H1 (cell line): ENCODE measurements around the gene CCDC191. TPM values are rescaled to one million over a fixed set of nuclear protein-coding genes. Genes with fewer than 3 reads are reported as not detected.

Experiments used
- CTCF ChIA-PET: fragments of 300-600 bp; sonication (Branson Sonifier 250); formaldehyde crosslinking; loops from one replicate; lab custom pipeline; 2021; ENCODE audit not compliant: partially characterized antibody; lab: Charles Lee
- POLR2A ChIA-PET: fragments of 300-600 bp; sonication (Branson Sonifier 250); formaldehyde crosslinking; loops from one replicate; lab custom pipeline; 2021; ENCODE audit warnings: inconsistent platforms; ENCODE audit not compliant: partially characterized antibody; lab: Charles Lee
- DNase-seq, 2 experiments: peaks; one replicate each; pipeline versions ENCODE4 v3.0.0 to v3.0.0-alpha.2; 2010 to 2022; ENCODE audit warnings: low spot score in 2 of 2, low read depth in 1 of 2, mixed read lengths in 1 of 2
- FAIRE-seq: peaks from 2 replicates; lab custom pipeline; 2011; peaks lifted over from hg19 to GRCh38; lab: Jason Lieb, UNC
- H2AFZ ChIP-seq: 2 replicates; pipeline ENCODE4 v1.8.1; 2012; ENCODE audit warnings: low read length, inconsistent platforms
- H2AK5ac ChIP-seq: 2 replicates; pipeline ENCODE4 v1.6.1; 2013; ENCODE audit warnings: low read depth, low read length
- H2BK120ac ChIP-seq: replicated peaks from 2 replicates; pipeline ENCODE3; 2013; ENCODE audit warnings: low read depth, low read length, inconsistent platforms
- H2BK12ac ChIP-seq: 2 replicates; pipeline ENCODE4 v1.6.1; 2013; ENCODE audit warnings: low read depth, low read length
- H2BK15ac ChIP-seq: 2 replicates; pipeline ENCODE4 v1.6.1; 2013; ENCODE audit warnings: low read length
- H2BK20ac ChIP-seq: 2 replicates; pipeline ENCODE4 v1.6.1; 2013; ENCODE audit warnings: low read length
- H2BK5ac ChIP-seq: 2 replicates; pipeline ENCODE4 v1.6.1; 2013; ENCODE audit warnings: low read depth, low read length
- H3K14ac ChIP-seq: 2 replicates; pipeline ENCODE4 v1.6.1; 2013; ENCODE audit warnings: inconsistent platforms; ENCODE audit not compliant: insufficient read length
- H3K18ac ChIP-seq: 2 replicates; pipeline ENCODE4 v1.6.1; 2013; ENCODE audit warnings: low read length; ENCODE audit errors: extremely low read depth
- H3K23ac ChIP-seq: 2 replicates; pipeline ENCODE4 v1.6.1; 2013; ENCODE audit warnings: inconsistent platforms; ENCODE audit not compliant: insufficient read length
- H3K23me2 ChIP-seq: 2 replicates; pipeline ENCODE4 v1.6.1; 2013; ENCODE audit warnings: low read depth, low read length
- H3K27ac ChIP-seq: 2 replicates; pipeline ENCODE4 v1.6.1; 2011; ENCODE audit warnings: low read depth, low read length, inconsistent platforms
- H3K27me3 ChIP-seq, 4 experiments: replicated peaks in 1 of 4; 1 replicate in 1 of 4; 2 replicates in 3 of 4; pipeline versions ENCODE4 v1.6.1 to v1.8.1; 2011 to 2013; ENCODE audit warnings: low read length in 3 of 4, mild to moderate bottlenecking in 3 of 4, inconsistent platforms in 2 of 4, mixed read lengths in 2 of 4, moderate library complexity in 1 of 4; ENCODE audit not compliant: control insufficient read depth in 3 of 4, insufficient read depth in 3 of 4; ENCODE audit errors: extremely low read depth in 1 of 4
- H3K36me3 ChIP-seq, 4 experiments: 2 replicates each; pipeline versions ENCODE4 v1.6.1 to v1.8.1; 2011 to 2013; ENCODE audit warnings: mild to moderate bottlenecking in 4 of 4, low read length in 3 of 4, moderate library complexity in 2 of 4, control low read depth in 1 of 4, inconsistent platforms in 1 of 4; ENCODE audit not compliant: insufficient read depth in 4 of 4, control insufficient read depth in 2 of 4
- H3K4ac ChIP-seq: replicated peaks from 2 replicates; pipeline ENCODE3; 2013; ENCODE audit warnings: low read length, low read depth, mixed read lengths, inconsistent platforms; ENCODE audit not compliant: insufficient read length
- H3K4me1 ChIP-seq, 4 experiments: replicated peaks in 1 of 4; 1 replicate in 1 of 4; 2 replicates in 3 of 4; pipeline versions ENCODE4 v1.6.1 to v1.8.1; 2011 to 2013; ENCODE audit warnings: low read length in 3 of 4, inconsistent platforms in 2 of 4, mixed read lengths in 1 of 4; ENCODE audit not compliant: insufficient read depth in 4 of 4, control insufficient read depth in 3 of 4
- H3K4me2 ChIP-seq, 2 experiments: 2 replicates each; pipeline versions ENCODE4 v1.6.1 to v1.8.1; 2011 to 2013; ENCODE audit warnings: low read depth in 2 of 2, low read length in 2 of 2, control low read depth in 1 of 2, inconsistent platforms in 1 of 2, mild to moderate bottlenecking in 1 of 2; ENCODE audit not compliant: insufficient read depth in 1 of 2
- H3K4me3 ChIP-seq, 4 experiments: fragments of 200-600, 300-600 bp in 1 of 4; sonication (generic), shearing (Covaris generic), sonication (Bioruptor Twin) in 1 of 4; 2 replicates each; pipeline versions ENCODE4 v1.5.1 to v1.8.1; 2011 to 2016; ENCODE audit warnings: low read length in 4 of 4, low read depth in 3 of 4, control low read depth in 2 of 4, inconsistent platforms in 2 of 4, mild to moderate bottlenecking in 2 of 4, mixed read lengths in 1 of 4, moderate library complexity in 1 of 4; ENCODE audit not compliant: insufficient read depth in 2 of 4; ENCODE audit errors: extremely low read depth in 1 of 4
- H3K56ac ChIP-seq: replicated peaks from 2 replicates; pipeline ENCODE3; 2013; ENCODE audit warnings: low read depth, mild to moderate bottlenecking, mixed read lengths, low read length, inconsistent platforms; ENCODE audit not compliant: insufficient read length
- H3K79me1 ChIP-seq: 2 replicates; pipeline ENCODE4 v1.6.1; 2013; ENCODE audit warnings: low read depth, low read length, control low read depth
- H3K79me2 ChIP-seq, 2 experiments: 2 replicates each; pipeline versions ENCODE4 v1.6.1 to v1.8.1; 2012 to 2013; ENCODE audit warnings: low read length in 2 of 2, mild to moderate bottlenecking in 2 of 2, inconsistent platforms in 1 of 2; ENCODE audit not compliant: insufficient read depth in 2 of 2, control insufficient read depth in 1 of 2
- H3K9ac ChIP-seq, 4 experiments: replicated peaks in 1 of 4; 1 replicate in 1 of 4; 2 replicates in 3 of 4; pipeline versions ENCODE4 v1.6.1 to v1.8.1; 2011 to 2013; ENCODE audit warnings: low read depth in 3 of 4, low read length in 3 of 4, control low read depth in 2 of 4, mild to moderate bottlenecking in 2 of 4, moderate library complexity in 2 of 4, inconsistent platforms in 1 of 4; ENCODE audit errors: extremely low read depth in 1 of 4
- H3K9me3 ChIP-seq, 2 experiments: 2 replicates each; pipeline versions ENCODE4 v1.6.1 to v1.8.1; 2012 to 2013; ENCODE audit warnings: mild to moderate bottlenecking in 2 of 2, moderate library complexity in 2 of 2, control low read depth in 1 of 2, inconsistent platforms in 1 of 2, low read depth in 1 of 2, low read length in 1 of 2, mixed read lengths in 1 of 2; ENCODE audit not compliant: insufficient read depth in 2 of 2
- H4K20me1 ChIP-seq, 2 experiments: replicated peaks in 1 of 2; 2 replicates each; pipeline versions ENCODE3 to v1.8.1; 2011 to 2013; ENCODE audit warnings: inconsistent platforms in 2 of 2, low read length in 2 of 2, mild to moderate bottlenecking in 1 of 2; ENCODE audit not compliant: insufficient read depth in 2 of 2, control insufficient read depth in 1 of 2
- H4K5ac ChIP-seq: 2 replicates; pipeline ENCODE4 v1.6.1; 2013; ENCODE audit warnings: low read length, low read depth, mixed read lengths, inconsistent platforms; ENCODE audit not compliant: insufficient read length
- H4K8ac ChIP-seq: 2 replicates; pipeline ENCODE4 v1.8.0; 2013; ENCODE audit warnings: mild to moderate bottlenecking, moderate library complexity, low read length, inconsistent platforms; ENCODE audit not compliant: insufficient read depth; ENCODE audit errors: extremely low read depth
- H4K91ac ChIP-seq: replicated peaks from 2 replicates; pipeline ENCODE3; 2013; ENCODE audit warnings: low read length, mixed read lengths, inconsistent platforms; ENCODE audit not compliant: insufficient read length
- SIN3A ChIP-seq, 2 experiments: IDR thresholded peaks in 1 of 2; conservative IDR thresholded peaks in 1 of 2; 2 replicates each; pipeline ENCODE4 v1.6.1; 2011 to 2012; ENCODE audit warnings: low read length in 2 of 2, improper control_type of control experiment in 1 of 2, low read depth in 1 of 2, mild to moderate bottlenecking in 1 of 2
- TEAD4 ChIP-seq: IDR thresholded peaks from 2 replicates; pipeline ENCODE4 v1.6.1; 2012; ENCODE audit warnings: low read depth, low read length, inconsistent platforms, mixed read lengths
- WGBS, 2 experiments: shearing (Covaris generic) in 1 of 2; methylation state at CpG; one replicate each; pipeline versions ENCODE4 v1.1.6 to v1.1.7; 2013 to 2015; ENCODE audit warnings: low lambda C conversion rate in 2 of 2, mixed read lengths in 2 of 2, inconsistent platforms in 1 of 2, low coverage in 1 of 2, missing lambda C conversion rate in 1 of 2; ENCODE audit not compliant: insufficient replicate concordance in 2 of 2, insufficient coverage in 1 of 2, insufficient read length in 1 of 2; ENCODE audit errors: extremely low coverage in 1 of 2, missing lambda C conversion rate in 1 of 2; 5-methylcytosine and 5-hydroxymethylcytosine counted together
- polyA plus RNA-seq, 7 experiments: library from polyadenylated mRNA; depleted of rRNA in 3 of 7; stranded (reverse) in 5 of 7; unstranded in 2 of 7; fragments of >200 nt in 5 of 7; fragments of 200-250 nt in 2 of 7; gene quantifications; 1 replicate in 5 of 7; 2 replicates in 1 of 7; 4 replicates in 1 of 7; pipeline versions ENCODE4 v1.2.1 to v1.2.3, GENCODE V29; 2011 to 2013; ENCODE audit warnings: missing spikeins in 2 of 7, mixed read lengths in 2 of 7
- total RNA-seq: library from RNA; stranded (reverse); fragmentation: NEBNext Ultra II Directional; extraction: Animal tissue kit (Norgen Biotek cat#: 25700); gene quantifications from 2 replicates; pipeline ENCODE4 v1.2.1, GENCODE V29; 2021

CCDC191 gene
- total and polyA plus RNA-seq, 2 of the 8 experiments (the other 6 are each of a cell fraction or from before 2014, with no cell fraction given): 0.65 to 1.3 TPM

GRCh38 chr3:114035896-114036295, 20.4 kb downstream of the CCDC191 start:
- no peak overlapping the region for H2AFZ ChIP-seq

More at GRCh38 chr3:114035896-114036295, 20.4 kb downstream of the CCDC191 start:
- Histone ChIP-seq H2BK5ac (no peak overlapping the region), H3K18ac (no peak overlapping the region), H2BK20ac (no peak overlapping the region), H3K56ac (no peak overlapping the region), H3K4me2 (no peak overlapping the region), H3K23ac (no peak overlapping the region)
- CTCF ChIA-PET: no interaction called here
- TF ChIP-seq TEAD4 (no peak), SIN3A (conservative IDR thresholded peaks at IDR 0.05 in 1 of 2, IDR thresholded peaks at IDR 0.05 in 1 of 2; ENCODE audit: low read depth in 1 of 2, low read length in 2 of 2) (no peak)
- TF ChIP-seq, all 59 proteins: peak for 0
- Histone ChIP-seq H3K14ac (no peak overlapping the region), H4K8ac (no peak overlapping the region), H2BK15ac (no peak overlapping the region), H3K79me1 (no peaks in the 10 kb centered on the region), H3K36me3 (no peaks in the 10 kb centered on the region), H3K9me3 (no peaks in the 10 kb centered on the region), H2BK12ac (no peak overlapping the region), H3K79me2 (no peaks in the 10 kb centered on the region), H4K5ac (no peak overlapping the region), H2AK5ac (no peak overlapping the region), H3K27me3 (no peaks in the 10 kb centered on the region), H2BK120ac (no peak overlapping the region), H3K23me2 (no peaks in the 10 kb centered on the region), H4K20me1 (no peaks in the 10 kb centered on the region), H3K4me1 (no peaks in the 10 kb centered on the region), H3K27ac (no peak overlapping the region), H3K4me3 (no peak overlapping the region), H3K4ac (no peak overlapping the region), H4K91ac (no peak overlapping the region), H3K9ac (no peak overlapping the region)
- FAIRE-seq (no peak), DNase-seq (no peak)
- WGBS, 2 experiments: 87% methylated on average over 3 of the region's 3 CpGs; no CpG with 5 or more reads in 1 of the 2 experiments
- POLR2A ChIA-PET: no interaction called here
